ENCODE data around the gene PDIA5. TPM values are rescaled to one million over a fixed set of nuclear protein-coding genes. Genes with fewer than 3 reads are reported as not detected.

PDIA5 gene
- total RNA-seq, result 1 to 10 TPM; 5.3 to 9.2 (median 7.2) TPM

DNA sequence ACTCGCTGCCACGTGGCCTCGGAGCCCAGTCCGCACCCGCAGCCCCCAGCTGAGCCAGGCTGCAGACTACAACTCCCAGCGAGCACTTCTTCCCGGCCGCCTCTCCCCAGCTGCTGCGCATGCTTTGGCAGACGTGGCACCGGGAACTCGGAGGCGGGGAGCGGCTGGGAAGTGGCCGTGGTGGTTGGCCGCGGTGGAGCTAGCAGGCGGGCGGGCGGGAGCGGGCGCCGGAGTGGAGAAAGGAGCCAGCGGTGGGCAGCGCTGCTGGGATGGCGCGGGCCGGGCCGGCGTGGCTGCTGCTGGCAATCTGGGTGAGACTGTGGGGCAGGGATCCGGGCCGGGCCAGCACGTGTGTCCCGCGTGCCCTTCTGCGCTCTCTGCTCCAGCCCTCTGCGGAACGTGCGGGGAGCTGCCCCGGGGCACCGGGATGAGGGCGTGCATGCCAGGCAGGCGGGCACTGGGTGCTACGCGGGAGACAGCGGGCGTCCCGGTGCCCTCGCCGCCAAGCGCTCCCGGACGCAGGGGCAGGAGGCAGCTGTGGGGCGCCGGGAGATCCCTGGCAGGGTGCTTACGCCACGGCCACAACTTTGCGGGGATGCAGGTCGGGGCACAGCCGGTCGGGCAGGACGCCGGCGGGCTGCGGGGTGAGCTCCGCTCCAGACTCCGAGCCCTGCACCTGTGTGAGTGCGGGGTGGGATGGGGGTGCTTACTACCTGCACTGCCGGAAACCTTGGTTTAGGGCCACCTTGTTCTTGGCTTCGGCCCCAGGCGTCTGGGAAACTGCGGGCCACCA is at the start of gene PDIA5:
Gene PDIA5, plus strand, starts transcription at position 130 of the 793 bp plus-strand sequence. Its CDS starts 140 bp downstream, at position 270.
- Histone ChIP-seq H3K27ac (peak within 1 kb of the TSS; percentile 78), H3K4me3 (peak within 1 kb of the TSS; percentile 87), H3K36me3 (no peaks in the 10 kb centered on the region), H3K9me3 (no peaks in the 10 kb centered on the region), H3K4me1 (peaks cover 24% of the 10 kb centered on the region), H3K27me3 (peaks cover 4% of the 10 kb centered on the region)
- WGBS, result under 1% methylated on average over 39 of the region's 72 CpGs
- DNase-seq (ENCODE audit: low spot score in 2 of 2), result peak; percentile 93 to 95
- TF ChIP-seq EP300 (IDR thresholded peaks at IDR 0.05) (no peak), CTCF (IDR thresholded peaks at IDR 0.05) (no peak), POLR2A (IDR thresholded peaks at IDR 0.05) (no peak), POLR2AphosphoS5 (IDR thresholded peaks at IDR 0.05) (no peak)

DNA sequence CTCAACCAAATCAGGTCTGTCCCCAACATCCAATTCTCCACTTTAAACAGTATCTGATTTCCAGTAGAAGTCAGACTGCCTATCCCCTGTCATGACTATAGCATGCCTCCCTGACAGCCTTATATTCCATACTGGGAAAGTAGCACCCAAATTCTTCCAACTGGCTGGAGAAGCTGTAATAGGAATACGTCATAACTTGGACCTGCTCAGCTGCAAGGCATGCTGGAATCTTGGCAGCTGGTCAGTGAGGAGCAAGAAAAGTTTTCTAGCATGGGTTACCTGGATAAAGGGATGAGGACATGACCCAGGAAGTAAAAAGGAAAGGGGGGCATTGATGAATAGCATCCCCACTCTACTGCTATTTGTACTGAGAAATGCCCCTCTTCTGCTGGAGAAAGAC is 48.1 kb upstream of the PDIA5 start:
- Histone ChIP-seq H3K4me1 (no peaks in the 10 kb centered on the region), H3K9me3 (no peaks in the 10 kb centered on the region), H3K27me3 (peaks cover 20% of the 10 kb centered on the region), H3K27ac (no peak overlapping the region), H3K36me3 (no peaks in the 10 kb centered on the region), H3K4me3 (no peak overlapping the region)
- DNase-seq (ENCODE audit: low spot score in 2 of 2), result no peak
- TF ChIP-seq CTCF (IDR thresholded peaks at IDR 0.05) (no peak), POLR2AphosphoS5 (IDR thresholded peaks at IDR 0.05) (no peak), POLR2A (IDR thresholded peaks at IDR 0.05) (no peak), EP300 (IDR thresholded peaks at IDR 0.05) (no peak)
- 57% methylated on average over 1 of the region's 1 CpG for WGBS

DNA sequence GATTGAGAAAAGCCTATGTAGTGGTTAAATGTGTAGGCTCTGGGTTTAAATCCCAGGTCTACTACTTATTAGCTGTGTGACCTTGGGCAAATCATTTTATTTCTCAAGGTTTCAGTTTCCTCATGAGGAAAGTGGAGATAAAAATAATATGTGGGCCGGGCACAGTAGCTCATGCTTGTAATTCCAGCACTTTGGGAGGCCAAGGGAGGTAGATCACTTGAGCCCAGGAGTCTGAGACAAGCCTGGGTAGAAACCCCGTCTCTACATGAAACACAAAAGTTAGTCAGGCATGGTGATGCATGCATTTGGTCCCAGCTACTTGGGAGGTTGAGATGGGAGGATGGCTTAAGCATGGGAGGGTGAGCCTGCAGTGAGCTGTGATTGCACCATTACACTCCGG is 47.7 kb upstream of the PDIA5 start:
- 90% methylated on average over 3 of the region's 3 CpGs for WGBS
- TF ChIP-seq POLR2AphosphoS5 (IDR thresholded peaks at IDR 0.05) (no peak), POLR2A (IDR thresholded peaks at IDR 0.05) (no peak), EP300 (IDR thresholded peaks at IDR 0.05) (no peak), CTCF (IDR thresholded peaks at IDR 0.05) (no peak)
- no peaks in the 10 kb centered on the region for H3K36me3 ChIP-seq
- peaks cover 23% of the 10 kb centered on the region for H3K27me3 ChIP-seq
- H3K4me3 ChIP-seq, result no peak overlapping the region
- H3K4me1 ChIP-seq, result no peaks in the 10 kb centered on the region
- no peak overlapping the region for H3K27ac ChIP-seq
- DNase-seq (ENCODE audit: low spot score in 2 of 2), result no peak
- no peaks in the 10 kb centered on the region for H3K9me3 ChIP-seq

DNA sequence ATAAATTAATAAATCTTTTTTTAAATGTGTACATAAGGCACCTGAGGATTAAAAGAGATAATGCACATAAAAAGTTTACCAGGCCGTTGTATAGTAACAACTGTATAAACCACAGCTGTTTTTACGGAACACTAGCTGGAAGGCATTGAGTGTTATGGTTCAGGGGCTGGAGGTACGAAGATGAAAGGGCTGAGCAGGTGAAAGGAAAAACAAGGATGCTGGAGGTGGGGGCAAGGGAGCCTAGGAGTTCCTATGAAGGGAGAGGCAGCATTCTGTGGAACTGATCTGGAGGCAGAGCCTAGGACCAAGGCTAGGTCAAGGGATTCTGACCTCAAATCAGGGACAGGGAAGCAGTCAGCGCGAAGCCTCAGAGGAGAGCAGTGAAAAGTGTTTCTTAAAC is 47.2 kb upstream of the PDIA5 start:
- Histone ChIP-seq H3K36me3 (no peaks in the 10 kb centered on the region), H3K9me3 (no peaks in the 10 kb centered on the region), H3K4me3 (no peak overlapping the region), H3K27me3 (peaks cover 27% of the 10 kb centered on the region), H3K27ac (no peak overlapping the region), H3K4me1 (no peaks in the 10 kb centered on the region)
- no peak for DNase-seq (ENCODE audit: low spot score in 2 of 2)
- TF ChIP-seq CTCF (IDR thresholded peaks at IDR 0.05), result no peak
- no peak for TF ChIP-seq POLR2A (IDR thresholded peaks at IDR 0.05)
- TF ChIP-seq POLR2AphosphoS5 (IDR thresholded peaks at IDR 0.05), result no peak
- no peak for TF ChIP-seq EP300 (IDR thresholded peaks at IDR 0.05)
- 89% methylated on average over 5 of the region's 5 CpGs for WGBS

DNA sequence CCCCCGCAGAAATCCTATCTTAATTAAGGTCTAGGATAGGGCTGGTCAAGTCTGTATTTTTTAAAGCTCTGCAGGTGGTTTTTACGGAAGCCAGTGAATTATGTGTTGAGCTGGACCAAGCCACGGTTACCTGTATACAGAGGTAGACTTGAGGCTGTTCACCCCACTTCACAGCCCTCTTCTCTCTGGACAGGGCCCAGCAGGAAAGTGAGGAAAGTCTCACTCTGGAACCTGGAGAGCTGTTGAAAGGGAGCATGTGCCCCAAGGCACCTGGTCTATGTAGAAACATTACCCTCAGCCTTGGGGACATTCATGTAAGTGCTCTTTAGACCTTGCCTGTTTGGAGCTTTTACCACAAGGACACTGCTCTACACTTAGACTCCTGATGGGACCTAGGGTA is 46.1 kb upstream of the PDIA5 start:
- H3K4me3 ChIP-seq, result no peak overlapping the region
- peaks cover 38% of the 10 kb centered on the region for H3K27me3 ChIP-seq
- no peak for TF ChIP-seq POLR2A (IDR thresholded peaks at IDR 0.05)
- no peaks in the 10 kb centered on the region for H3K36me3 ChIP-seq
- DNase-seq (ENCODE audit: low spot score in 2 of 2), result no peak
- no peak overlapping the region for H3K27ac ChIP-seq
- H3K9me3 ChIP-seq, result no peaks in the 10 kb centered on the region
- no peaks in the 10 kb centered on the region for H3K4me1 ChIP-seq
- WGBS, result 85% methylated on average over 3 of the region's 3 CpGs
